Ovary (tissue), 3 donors: ENCODE results near the gene SKI.

Source experiments
- POLR2A ChIP-seq: fragments of 450-650 bp; IDR thresholded peaks from one replicate; pipeline ENCODE4 v1.6.1; 2017; ENCODE audit warnings: antibody characterized with exemption, mild to moderate bottlenecking, moderate library complexity
- TF ChIP-seq, protein P1 (sequence below), 3 donors: fragments of 450-650 bp in 2 of 3; fragments of 200-600 bp in 1 of 3; IDR thresholded peaks; one replicate each; pipeline versions ENCODE4 v1.5.1 to v1.8.0; 2016 to 2022; ENCODE audit warnings: antibody characterized with exemption in 3 of 3, mild to moderate bottlenecking in 1 of 3
- donor health status: DM: no; HTN: no; CAD: no.

DNA sequence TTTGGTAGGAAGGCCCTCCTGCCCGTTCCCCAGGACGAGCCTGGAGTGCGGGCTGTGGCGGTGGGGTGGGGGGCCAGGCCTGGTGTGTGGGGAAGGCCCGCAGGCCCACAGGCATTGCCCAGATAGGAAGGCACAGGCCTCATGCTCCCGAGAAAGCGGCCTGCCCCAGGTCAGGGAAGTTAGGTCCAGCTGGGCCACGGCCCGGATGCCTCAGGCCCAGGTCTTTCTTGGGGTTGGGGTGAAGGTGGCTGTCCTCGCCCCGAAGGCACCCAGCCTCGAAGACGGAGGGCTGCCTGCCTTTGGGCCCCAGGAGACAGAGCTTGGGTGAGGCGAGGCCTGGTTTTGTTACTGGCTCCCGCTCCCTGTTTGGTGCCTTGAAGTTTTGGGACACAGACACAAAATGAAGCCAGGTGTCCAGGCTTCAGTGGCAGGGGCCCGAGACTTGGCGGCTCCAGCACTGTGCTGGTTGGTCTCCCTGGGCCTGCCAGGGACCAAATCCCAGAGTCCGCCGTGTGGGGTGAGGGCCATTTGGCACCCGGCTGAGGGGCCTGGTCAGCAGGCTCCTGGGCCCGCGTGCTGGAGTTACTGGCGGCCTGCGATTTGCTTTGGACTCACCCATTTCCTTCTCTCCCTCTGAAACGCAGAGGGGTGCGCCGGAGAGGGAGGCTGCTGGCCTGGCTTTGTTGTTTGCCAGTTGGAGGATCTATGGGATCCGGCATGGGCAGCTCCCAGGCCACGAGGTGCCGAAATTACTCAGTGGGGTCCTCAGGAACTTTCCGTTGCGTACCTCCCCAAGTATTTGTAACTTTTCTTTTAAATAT, 2.0 kb downstream of the SKI start:
- TF ChIP-seq, protein P1, sequence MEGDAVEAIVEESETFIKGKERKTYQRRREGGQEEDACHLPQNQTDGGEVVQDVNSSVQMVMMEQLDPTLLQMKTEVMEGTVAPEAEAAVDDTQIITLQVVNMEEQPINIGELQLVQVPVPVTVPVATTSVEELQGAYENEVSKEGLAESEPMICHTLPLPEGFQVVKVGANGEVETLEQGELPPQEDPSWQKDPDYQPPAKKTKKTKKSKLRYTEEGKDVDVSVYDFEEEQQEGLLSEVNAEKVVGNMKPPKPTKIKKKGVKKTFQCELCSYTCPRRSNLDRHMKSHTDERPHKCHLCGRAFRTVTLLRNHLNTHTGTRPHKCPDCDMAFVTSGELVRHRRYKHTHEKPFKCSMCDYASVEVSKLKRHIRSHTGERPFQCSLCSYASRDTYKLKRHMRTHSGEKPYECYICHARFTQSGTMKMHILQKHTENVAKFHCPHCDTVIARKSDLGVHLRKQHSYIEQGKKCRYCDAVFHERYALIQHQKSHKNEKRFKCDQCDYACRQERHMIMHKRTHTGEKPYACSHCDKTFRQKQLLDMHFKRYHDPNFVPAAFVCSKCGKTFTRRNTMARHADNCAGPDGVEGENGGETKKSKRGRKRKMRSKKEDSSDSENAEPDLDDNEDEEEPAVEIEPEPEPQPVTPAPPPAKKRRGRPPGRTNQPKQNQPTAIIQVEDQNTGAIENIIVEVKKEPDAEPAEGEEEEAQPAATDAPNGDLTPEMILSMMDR (IDR thresholded peaks at IDR 0.05): no peak
- no peak for TF ChIP-seq POLR2A
